Stimulated activated CD4-positive, alpha-beta T cell treated with anti-CD3 and anti-CD28 coated beads, Interleukin-4, amount 100 ng/mL, for 1 hour (primary cell): ENCODE data around the gene CTAGE8.
"Not testable (repeated sequence)": the region's sequence is repeated elsewhere in the genome, so short reads cannot be mapped to it uniquely, and the experiment has no call there.

Source experiments
- DNase-seq: peaks from one replicate; pipeline ENCODE4 v3.0.0-alpha.2; 2020

Gene CTAGE8

DNA sequence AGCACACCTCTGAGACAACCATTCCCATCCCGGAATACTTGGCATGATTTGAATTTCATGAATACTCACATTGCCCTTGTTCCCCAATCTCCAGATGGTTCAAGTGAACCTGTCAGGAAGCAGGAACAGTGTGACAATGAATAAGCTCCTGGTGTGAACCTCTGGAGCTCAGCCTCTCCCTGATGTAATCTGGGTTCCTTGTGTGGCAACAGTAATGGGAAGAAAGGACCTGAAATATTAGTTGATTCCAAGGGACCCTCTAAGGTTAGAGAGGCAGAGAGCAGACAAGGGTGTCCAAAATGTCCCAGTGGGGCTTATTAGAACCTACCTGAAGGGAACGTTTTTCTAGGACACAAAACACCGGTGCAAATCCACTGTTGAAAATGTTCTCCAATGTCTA, 13.0 kb downstream of the CTAGE8 start:
- no peak for DNase-seq

DNA sequence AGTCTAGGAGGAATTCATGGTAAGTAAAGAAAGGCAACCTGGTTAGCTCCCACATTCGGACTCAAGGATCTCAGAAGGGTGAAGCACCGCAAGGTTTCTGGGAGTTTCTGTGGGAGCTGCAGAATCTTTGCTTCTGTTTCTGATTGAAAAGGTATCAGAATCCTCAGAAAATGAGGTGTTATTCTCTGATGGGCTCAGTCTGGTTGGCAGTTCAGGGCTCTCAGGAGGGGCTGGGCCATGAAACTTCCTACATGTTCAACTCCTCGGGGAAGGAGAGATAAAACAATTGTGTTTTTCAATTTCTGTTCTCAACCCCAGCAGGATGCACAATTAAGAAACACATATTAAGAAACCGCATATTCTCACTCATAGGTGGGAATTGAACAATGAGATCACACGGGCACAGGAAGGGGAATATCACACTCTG, 13.6 kb downstream of the CTAGE8 start:
- DNase-seq: no peak

GRCh38 chr7:144252307-144252706, 16.8 kb downstream of the CTAGE8 start:
- DNase-seq: not testable (repeated sequence)

GRCh38 chr7:144247674-144248330, 21.3 kb downstream of the CTAGE8 start:
- DNase-seq: not testable (repeated sequence)

- not testable (repeated sequence) for DNase-seq
Observed at GRCh38 chr7:144246967-144247366, 22.1 kb downstream of the CTAGE8 start.

- not testable (repeated sequence) for DNase-seq
Observed at GRCh38 chr7:144245372-144245771, 23.7 kb downstream of the CTAGE8 start.

DNA sequence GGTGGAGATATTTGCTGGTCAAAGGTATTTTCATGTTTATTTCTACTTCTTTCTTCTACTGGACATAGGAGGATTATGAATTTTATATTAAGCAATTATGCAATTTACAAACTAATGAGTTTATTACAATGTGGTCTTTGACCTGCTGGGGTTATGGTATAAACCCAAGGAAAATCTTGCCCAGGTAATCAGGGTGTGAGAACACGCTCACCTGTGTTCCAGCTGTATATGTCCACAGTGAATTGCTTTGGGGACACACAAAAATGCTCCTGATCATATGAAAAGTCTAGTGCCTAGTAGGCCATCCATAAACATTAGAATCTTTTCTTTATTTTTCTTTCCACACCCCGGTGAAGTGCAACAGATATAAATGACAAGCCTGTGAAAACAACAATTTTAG, 29.7 kb downstream of the CTAGE8 start, which contains the start of gene OR2A42:
OR2A42 (minus strand) TSS at position 241 of the 400 bp plus-strand sequence. CDS start 6,762 bp downstream, outside the sequence.
- DNase-seq: not testable (repeated sequence)

DNA sequence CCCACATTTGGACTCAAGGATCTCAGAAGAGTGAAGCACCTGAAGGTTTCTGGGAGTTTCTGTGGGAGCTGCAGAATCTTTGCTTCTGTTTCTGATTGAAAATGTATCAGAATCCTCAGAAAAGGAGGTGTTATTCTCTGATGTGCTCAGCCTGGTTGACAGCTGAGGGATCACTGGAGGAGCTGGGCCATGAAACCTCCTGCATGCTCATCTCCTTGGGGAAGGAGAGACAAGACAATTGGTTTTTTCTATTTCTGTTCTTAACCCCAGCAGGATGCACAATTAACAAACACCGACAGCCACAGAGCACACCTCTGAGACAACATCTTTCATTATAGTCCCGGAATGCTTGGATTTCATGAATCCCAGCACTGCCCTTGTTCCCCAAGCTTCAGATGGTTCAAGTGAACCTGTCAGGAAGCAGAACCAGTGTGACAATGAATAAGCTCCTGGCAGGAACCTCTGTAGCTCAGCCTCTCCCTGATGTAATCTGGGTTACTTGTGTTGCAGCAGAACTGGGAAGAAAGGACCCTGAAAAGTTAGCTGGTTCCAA, 30.5 kb downstream of the CTAGE8 start:
- not testable (repeated sequence) for DNase-seq

DNA sequence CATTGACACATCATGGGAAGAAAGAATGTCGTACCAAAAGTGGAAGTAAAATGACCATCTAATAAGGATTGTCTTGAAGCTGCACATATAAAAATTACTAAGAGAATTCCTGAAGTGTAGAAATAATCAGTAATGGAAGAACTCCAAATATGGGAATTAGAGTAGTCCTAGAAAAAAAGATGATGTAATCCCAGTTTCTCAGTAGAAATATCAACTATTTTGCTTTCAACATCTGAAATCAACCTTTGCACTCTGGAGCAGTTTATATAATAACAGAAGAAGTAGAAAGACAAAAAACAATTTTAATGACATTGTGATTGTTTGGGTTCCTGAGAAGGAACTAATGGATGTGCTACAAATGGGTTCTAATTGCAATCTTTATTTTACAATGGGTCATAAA, 36.0 kb downstream of the CTAGE8 start:
- not testable (repeated sequence) for DNase-seq

DNA sequence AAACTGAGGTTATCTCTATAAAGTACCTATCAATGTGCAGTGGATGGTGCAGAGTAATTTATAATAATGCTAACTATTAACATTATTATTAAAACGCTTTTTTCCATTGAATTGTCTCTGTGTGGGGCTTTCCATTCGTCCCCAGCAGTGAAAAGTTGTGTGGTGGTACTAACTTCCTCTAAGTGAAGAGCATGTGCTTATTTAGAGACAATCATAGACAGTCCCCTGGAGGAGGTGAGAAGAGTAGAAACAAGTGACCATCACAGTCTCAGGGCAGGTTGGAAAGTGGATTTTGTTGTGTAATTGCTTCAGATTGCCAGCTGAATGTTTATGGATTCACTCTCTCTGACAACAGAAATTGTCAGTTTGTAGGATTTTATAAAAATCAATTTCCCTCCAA, 38.1 kb downstream of the CTAGE8 start:
- DNase-seq: not testable (repeated sequence)

- DNase-seq: not testable (repeated sequence)
Observed at GRCh38 chr7:144228810-144229209, 40.3 kb downstream of the CTAGE8 start.

- not testable (repeated sequence) for DNase-seq
Observed at GRCh38 chr7:144226866-144227265, 42.2 kb downstream of the CTAGE8 start.

DNA sequence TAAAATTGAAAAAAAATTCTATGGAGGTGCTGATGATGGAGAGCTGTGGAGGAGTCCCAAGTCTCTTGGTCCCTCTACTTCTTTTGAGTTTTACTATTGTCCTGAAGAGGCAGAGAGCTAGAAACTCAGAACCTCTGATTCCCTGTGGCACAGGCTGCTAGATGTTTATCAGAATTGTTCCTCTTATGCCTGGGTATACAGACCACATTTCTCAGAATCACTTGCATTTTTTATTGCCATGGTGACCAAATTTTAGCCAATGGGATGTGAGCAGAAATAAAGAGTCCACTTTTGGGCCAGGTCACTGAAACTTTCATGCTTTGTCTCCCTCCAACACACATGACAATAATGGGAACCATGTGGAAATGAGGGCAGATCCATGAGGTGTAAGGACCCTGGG, 45.4 kb downstream of the CTAGE8 start:
- not testable (repeated sequence) for DNase-seq

DNA sequence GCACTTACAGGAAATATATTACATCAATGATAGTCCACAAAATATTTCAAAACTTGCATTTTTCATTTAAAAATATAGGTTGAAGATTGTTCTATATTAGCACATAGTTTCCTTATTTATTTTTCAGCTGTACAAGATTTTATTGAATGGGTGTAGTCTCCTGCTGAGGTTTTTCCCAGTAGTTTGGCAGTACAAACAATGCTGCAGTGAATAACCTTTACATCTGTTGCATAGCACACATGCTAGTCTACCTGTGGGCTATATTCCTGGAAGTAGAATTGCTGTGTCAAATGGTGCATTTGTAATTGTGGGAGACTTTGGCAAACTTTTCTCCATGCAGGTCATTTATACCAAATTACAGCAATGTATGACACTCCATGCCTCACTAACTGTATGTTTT, 48.6 kb downstream of the CTAGE8 start:
- not testable (repeated sequence) for DNase-seq

DNA sequence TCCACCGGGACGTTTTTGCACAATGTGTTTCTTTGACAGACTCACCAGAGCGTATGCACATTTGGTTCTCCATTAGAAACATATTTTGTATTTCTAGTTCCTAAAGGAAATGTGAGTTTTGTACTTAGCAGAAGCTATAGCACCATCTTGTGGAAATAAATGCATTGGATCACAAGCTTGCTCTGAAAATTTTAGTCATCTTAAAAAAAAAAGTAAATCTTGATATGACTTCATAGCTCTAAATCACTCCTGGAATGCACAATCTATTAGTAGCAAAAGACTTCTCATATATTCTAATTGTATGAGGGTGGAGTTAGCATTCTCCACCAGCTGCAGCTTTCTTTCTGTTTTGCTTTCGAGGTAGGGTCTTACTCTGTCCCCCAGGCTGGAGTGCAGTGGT, 49.9 kb downstream of the CTAGE8 start:
- DNase-seq: not testable (repeated sequence)

DNA sequence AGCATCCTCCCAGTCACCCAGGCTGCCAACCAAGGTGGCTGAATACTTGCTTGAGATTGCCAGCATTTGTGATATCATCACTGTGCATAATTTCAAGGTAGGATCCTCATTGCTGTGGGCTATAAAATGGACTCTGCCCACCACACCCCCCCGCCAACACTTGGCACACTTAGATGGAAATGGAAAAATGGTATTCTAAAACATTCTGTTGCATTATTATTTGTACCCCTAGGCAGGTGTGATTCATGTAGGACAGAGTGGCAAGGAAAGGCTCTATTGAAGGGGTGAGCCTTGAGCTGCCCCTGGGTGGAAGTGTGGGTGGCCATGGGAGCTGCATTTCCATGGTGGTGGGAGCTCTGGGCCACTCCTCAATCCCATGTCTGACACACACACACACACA, 50.5 kb downstream of the CTAGE8 start:
- not testable (repeated sequence) for DNase-seq

DNA sequence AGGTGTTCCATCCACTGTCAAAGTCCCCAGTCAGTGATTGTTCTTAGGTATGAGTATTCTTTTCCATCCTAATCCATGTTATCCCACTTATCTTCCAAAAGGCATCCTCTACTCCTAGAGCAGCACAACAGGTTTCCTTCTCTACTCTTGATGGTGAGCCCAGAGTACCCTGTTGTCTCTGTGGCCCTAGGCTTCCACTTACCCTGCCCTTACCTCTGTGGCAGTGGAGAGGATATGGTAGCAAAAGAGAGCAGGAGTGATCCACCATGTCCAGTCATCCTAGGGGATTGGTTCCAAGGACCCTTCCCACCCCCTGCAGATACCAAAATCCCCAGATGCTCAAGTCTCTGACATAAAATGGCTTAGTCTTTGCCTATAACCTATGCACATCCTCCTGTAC, 51.9 kb downstream of the CTAGE8 start:
- not testable (repeated sequence) for DNase-seq
